ENCODE measurements around the gene VKORC1L1. TPM values are rescaled to one million over a fixed set of nuclear protein-coding genes. Genes with fewer than 3 reads are reported as not detected.

VKORC1L1 gene
- total RNA-seq, 2 experiments from 2014 or later = 13.5 to 13.8 TPM

DNA sequence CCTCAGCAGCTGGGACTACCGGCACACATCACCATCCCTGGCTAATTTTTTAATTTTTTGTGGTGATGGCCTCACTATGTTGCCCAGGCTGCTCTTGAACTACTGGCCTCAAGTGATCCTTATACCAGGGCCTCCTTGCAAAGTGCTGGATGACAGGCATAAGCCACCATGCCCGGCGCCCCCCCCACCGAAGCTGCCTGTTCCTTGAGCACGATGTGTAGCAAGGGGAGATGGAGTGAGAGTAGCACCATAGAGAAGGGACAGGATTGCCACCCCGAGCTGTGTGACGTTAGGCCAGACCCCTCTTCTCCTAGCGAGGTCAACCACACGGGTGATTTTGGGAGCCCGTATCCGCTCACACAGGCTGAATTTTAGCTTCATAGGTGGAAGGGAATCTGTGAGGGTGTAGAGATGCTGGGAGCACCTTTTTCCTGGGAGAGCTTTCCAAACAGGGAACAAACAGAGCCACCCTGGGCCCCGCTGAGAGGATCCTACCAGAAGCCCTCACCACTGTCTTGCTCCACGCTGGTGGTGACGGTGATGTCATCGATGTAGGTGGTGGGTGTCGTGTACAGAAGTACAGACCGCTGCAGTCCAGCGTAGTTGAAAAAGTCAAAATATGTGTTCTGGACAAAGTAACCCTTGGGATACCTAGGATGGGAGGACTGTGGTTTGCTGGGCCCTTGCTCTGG is 106.2 kb downstream of the VKORC1L1 start:
- no peak overlapping the region for H3K27ac Mint-ChIP-seq
- CTCF ChIA-PET = no interaction called here
- peaks cover 23% of the 10 kb centered on the region for H3K36me3 Mint-ChIP-seq (ENCODE audit: low read depth)

DNA sequence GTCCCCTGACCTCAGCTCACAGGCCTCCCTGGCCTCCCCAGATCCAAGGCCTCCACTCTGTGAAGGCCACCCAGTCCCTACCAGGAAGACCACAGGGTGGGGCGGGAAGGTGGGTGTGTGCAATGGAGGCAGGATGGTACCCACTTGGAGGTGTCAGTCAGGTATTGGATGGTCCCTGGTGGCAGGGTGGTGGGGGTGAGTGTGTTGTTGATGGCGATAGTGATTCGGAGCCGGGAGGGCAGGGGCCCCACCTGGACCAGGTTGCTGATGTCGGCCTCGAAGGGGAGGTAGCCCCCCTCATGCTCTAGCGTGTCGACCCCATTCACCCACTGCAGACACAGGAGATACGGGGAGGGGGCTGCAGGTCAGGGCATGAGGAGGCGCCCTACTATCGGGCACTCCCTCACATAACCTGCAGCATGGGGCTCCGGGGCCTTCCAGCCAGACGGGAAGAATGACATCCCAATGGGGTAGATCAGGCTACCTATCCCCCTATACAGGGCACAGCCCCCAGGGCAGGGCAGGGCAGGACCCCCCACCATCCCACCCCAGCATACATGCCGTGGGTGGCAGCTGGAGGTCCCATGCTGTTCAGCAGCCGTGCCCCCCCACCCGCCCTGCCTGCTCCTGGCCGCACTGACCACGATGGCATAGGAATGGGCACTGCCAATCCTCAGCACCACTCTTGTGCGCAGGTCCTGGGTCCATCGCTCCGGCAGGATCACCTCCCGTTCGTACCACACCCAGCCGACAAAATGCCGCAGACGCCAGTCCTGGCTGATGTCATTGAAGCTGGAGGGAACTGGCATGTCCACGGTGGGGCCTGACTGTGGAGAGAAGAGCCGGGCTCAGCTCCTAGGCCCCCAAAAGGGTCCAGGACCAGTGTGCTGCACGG is 107.0 kb downstream of the VKORC1L1 start:
- no peaks in the 10 kb centered on the region for H3K27me3 Mint-ChIP-seq
- ChIA-PET POLR2A (interaction anchor here (1.3 kb wide), 1 partner anchor 11 kb away, joined by 3 read pairs; no protein-coding TSS in a partner anchor), CTCF (interaction anchor here (0.6 kb wide), 1 partner anchor 28 kb away, joined by 3 read pairs; no protein-coding TSS in a partner anchor)
- TF ChIP-seq, protein P1, sequence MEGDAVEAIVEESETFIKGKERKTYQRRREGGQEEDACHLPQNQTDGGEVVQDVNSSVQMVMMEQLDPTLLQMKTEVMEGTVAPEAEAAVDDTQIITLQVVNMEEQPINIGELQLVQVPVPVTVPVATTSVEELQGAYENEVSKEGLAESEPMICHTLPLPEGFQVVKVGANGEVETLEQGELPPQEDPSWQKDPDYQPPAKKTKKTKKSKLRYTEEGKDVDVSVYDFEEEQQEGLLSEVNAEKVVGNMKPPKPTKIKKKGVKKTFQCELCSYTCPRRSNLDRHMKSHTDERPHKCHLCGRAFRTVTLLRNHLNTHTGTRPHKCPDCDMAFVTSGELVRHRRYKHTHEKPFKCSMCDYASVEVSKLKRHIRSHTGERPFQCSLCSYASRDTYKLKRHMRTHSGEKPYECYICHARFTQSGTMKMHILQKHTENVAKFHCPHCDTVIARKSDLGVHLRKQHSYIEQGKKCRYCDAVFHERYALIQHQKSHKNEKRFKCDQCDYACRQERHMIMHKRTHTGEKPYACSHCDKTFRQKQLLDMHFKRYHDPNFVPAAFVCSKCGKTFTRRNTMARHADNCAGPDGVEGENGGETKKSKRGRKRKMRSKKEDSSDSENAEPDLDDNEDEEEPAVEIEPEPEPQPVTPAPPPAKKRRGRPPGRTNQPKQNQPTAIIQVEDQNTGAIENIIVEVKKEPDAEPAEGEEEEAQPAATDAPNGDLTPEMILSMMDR (IDR thresholded peaks at IDR 0.05) = no peak
- peaks cover 20% of the 10 kb centered on the region for H3K36me3 Mint-ChIP-seq (ENCODE audit: low read depth)
- H3K4me3 Mint-ChIP-seq = peak overlapping the region; percentile 83
- ATAC-seq = no peak
- H3K4me1 Mint-ChIP-seq (ENCODE audit: low read depth) = peaks cover 10% of the 10 kb centered on the region
- H3K27ac Mint-ChIP-seq = no peak overlapping the region
- no peak for DNase-seq
- no peaks in the 10 kb centered on the region for H3K9me3 Mint-ChIP-seq
- intact Hi-C loops (cut with micrococcal nuclease) = no loop called here

More for the DNA sequence above, 106.2 kb downstream of the VKORC1L1 start:
- H3K4me1 Mint-ChIP-seq (ENCODE audit: low read depth) = peaks cover 10% of the 10 kb centered on the region
- ATAC-seq (no peak), DNase-seq (no peak)
- TF ChIP-seq, protein P1 (IDR thresholded peaks at IDR 0.05) = no peak
- peak overlapping the region; percentile 15 for H3K4me3 Mint-ChIP-seq
- no peaks in the 10 kb centered on the region for H3K9me3 Mint-ChIP-seq
- POLR2A ChIA-PET = interaction anchor here (0.6 to 1.3 kb wide), 2 partner anchors 10 to 468 kb away, joined by 3 to 4 read pairs; no protein-coding TSS in a partner anchor
- H3K27me3 Mint-ChIP-seq = no peaks in the 10 kb centered on the region
- intact Hi-C loops (cut with micrococcal nuclease) = no loop called here

DNA sequence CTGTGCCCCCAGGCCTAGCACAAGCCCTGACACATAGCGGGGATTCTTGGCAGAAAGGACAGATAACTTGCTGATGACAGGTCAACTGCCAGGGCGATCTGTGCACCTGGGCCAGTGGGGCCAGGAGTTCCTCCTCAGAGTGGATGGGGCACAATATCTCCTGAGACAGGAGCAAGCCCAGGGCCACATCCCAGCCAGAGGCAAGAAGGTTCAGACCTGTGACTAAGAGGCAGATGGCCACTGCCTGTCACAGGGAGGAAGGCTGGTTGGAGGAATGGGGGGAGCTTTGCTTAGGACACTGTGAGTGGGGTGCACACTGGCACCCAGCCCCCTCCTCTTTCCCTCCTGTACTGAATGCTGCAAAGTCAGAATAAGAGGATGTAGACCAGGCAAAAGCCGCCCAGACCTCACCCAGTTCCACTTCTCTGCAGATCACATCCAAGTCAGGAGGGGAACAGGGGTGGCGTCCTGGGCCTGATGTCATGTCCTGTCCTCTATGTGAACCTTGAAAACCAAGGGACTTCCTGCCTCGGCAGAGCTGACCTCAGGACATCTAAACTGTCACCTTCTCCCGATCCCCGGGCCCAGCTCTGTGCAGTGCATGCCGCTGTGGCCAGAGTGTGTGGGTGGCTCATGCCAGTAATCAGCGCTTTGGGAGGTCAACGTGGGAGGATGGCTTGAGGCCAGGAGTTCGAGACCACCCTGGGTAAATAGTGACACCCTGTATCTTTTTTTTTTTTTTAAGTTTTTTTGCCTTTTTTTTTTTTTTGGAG is 107.8 kb downstream of the VKORC1L1 start:
- POLR2A ChIA-PET = interaction anchor here (0.5 to 1.5 kb wide), 4 partner anchors 17 to 229 kb away, joined by 3 to 7 read pairs (median 4); partner anchors contain the start of gene CRCP
- intact Hi-C loops (cut with micrococcal nuclease) = no loop called here
- Mint-ChIP-seq H3K27me3 (no peaks in the 10 kb centered on the region), H3K36me3 (ENCODE audit: low read depth) (peaks cover 20% of the 10 kb centered on the region), H3K9me3 (no peaks in the 10 kb centered on the region), H3K27ac (peak overlapping the region; percentile 89), H3K4me1 (ENCODE audit: low read depth) (peaks cover 10% of the 10 kb centered on the region), H3K4me3 (peak overlapping the region; percentile 83)
- TF ChIP-seq, protein P1 (IDR thresholded peaks at IDR 0.05) = no peak
- peak; percentile 84 for DNase-seq
- CTCF ChIA-PET = interaction anchor here (0.6 to 1.6 kb wide), 2 partner anchors 29 to 226 kb away, joined by 3 to 5 read pairs; no protein-coding TSS in a partner anchor
- peak; percentile 76 for ATAC-seq

DNA sequence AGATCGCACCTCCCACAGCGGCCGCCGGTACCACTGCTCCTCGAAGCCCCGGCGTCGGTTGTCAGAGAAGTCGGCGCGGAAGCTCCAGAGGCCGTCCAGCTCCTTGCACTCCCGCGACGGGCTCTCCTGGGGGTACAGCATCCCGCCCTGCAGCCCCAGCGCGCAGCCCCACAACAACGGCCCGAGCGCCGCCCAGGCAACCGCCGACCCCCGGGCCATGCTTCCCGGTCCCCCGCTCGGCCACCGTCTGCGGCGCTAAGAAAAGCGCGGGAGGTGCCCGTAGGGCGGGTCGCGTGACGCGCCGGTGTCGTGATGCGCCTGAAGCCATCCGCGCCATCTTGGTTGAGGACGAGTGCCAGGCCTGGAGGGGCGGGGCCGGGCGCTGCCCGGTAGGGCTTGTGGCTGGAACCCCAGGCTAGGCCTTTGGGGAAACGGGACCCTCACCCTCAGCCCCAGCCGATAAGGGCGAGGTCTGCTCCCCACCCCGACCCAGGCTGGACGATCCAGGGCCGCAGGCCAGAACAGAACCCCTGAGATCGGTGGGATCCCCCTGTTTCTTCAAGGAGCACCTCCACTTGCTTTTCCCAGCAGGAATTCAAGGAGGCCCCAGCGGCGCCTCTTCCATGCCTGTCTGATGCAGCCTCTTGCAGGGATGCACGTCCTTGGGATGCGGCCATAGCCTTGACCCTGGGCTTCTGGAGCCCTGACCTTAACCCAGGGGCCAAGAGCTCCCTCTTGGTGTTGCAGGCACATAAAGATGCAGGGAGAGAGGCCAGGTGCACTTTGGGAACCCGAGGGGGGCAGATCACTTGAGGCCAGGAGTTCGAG is 109.3 kb downstream of the VKORC1L1 start, which contains the start of gene GUSB:
TSS of gene GUSB (minus strand) at position 249 of the 828 bp plus-strand sequence. CDS start at position 219, 30 bp downstream.
- peak; percentile 89 for ATAC-seq
- H3K27ac Mint-ChIP-seq = peak within 1 kb of the TSS; percentile 89
- CTCF ChIA-PET = interaction anchor here (1.5 to 1.6 kb wide), 2 partner anchors 10 to 224 kb away, joined by 3 to 5 read pairs; no protein-coding TSS in a partner anchor

More for the DNA sequence above, 109.3 kb downstream of the VKORC1L1 start, which contains the start of gene GUSB:
- no peaks in the 10 kb centered on the region for H3K27me3 Mint-ChIP-seq
- peak within 1 kb of the TSS; percentile 83 for H3K4me3 Mint-ChIP-seq
- peak; percentile 94 for DNase-seq
- peaks cover 9% of the 10 kb centered on the region for H3K4me1 Mint-ChIP-seq (ENCODE audit: low read depth)
- intact Hi-C loops (cut with micrococcal nuclease) = no loop called here
- POLR2A ChIA-PET = interaction anchor here (0.6 to 1.5 kb wide), 4 partner anchors 24 to 133 kb away, joined by 3 to 7 read pairs (median 4); partner anchors contain the start of gene CRCP
- TF ChIP-seq, protein P1 (IDR thresholded peaks at IDR 0.05) = no peak
- H3K36me3 Mint-ChIP-seq (ENCODE audit: low read depth) = peaks cover 15% of the 10 kb centered on the region
- no peaks in the 10 kb centered on the region for H3K9me3 Mint-ChIP-seq

Data from activated CD8-positive, alpha-beta T cell treated with anti-CD3 and anti-CD28 coated beads for 36 hours (primary cell).